GM18868 (cell line): ENCODE data around the gene CHRM4.

Experiments
- ATAC-seq: cut with Tn5 transposase; IDR thresholded peaks from one replicate; pipeline ENCODE4 v1.9.1; 2021; ENCODE audit warnings: mild to moderate bottlenecking, moderate library complexity; ENCODE audit not compliant: unreplicated experiment

The CHRM4 gene

GRCh38 chr11:46370253-46370652 is 21.3 kb downstream of the CHRM4 start:
- no peak for ATAC-seq

DNA sequence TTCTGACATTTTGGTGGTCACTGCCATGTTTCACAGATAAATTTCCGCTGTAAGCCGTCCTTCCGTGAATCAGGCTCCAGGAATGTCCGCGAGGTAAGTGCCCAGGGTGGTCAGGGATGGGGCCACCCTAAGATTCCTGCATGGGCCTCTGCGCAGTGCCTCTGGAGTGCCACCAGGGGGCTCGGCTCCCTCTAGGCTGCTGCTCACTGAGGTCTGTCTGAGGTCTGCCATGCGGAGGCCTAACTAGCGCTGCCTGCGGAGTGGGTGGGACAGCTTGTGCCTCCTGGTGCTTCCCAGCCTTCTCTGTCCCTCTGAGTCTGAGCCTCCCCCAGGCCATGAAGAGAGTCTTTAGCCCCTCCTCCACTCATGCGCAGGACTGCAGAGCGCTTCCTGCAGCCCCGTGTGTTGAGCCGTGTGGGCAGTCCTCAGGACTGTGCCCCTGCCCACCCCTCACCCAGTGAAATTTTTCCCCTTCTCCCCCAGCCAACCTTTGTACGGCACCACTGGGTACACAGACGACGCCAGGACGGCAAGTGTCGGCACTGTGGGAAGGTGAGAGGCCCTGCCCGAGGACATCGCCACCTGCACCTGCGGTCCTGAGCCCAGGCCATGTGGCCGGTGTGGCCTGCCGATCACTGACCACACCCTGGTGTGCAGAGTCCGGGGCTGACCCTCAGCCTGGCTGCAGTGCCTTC is 22.0 kb downstream of the CHRM4 start:
- ATAC-seq, result peak; percentile 58

DNA sequence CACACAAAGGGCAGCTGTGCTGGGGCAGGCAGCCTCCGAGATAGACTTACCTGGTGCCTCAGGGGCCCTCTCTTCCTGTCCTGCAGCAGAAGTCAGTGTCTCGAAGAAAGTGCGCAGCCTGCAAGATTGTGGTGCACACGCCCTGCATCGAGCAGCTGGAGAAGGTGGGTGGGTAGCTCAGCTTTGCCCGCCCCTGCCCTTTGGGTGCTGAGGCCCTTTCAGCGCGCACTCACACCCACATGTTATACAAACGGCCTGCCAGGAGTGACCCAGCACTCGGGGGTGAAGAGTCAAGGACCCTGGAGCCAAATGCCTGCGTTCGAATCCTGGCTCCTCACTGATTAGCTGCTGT is 23.7 kb downstream of the CHRM4 start:
- ATAC-seq, result no peak

- ATAC-seq, result peak; percentile 81
Observed at GRCh38 chr11:46367244-46367915, 24.2 kb downstream of the CHRM4 start.

GRCh38 chr11:46366661-46367161 is 24.9 kb downstream of the CHRM4 start:
- ATAC-seq, result no peak

- no peak for ATAC-seq
Observed at GRCh38 chr11:46366260-46366659, 25.3 kb downstream of the CHRM4 start.

- ATAC-seq, result no peak
Observed at GRCh38 chr11:46364791-46365190, 26.8 kb downstream of the CHRM4 start.

- ATAC-seq, result no peak
Observed at GRCh38 chr11:46364056-46364455, 27.5 kb downstream of the CHRM4 start.

DNA sequence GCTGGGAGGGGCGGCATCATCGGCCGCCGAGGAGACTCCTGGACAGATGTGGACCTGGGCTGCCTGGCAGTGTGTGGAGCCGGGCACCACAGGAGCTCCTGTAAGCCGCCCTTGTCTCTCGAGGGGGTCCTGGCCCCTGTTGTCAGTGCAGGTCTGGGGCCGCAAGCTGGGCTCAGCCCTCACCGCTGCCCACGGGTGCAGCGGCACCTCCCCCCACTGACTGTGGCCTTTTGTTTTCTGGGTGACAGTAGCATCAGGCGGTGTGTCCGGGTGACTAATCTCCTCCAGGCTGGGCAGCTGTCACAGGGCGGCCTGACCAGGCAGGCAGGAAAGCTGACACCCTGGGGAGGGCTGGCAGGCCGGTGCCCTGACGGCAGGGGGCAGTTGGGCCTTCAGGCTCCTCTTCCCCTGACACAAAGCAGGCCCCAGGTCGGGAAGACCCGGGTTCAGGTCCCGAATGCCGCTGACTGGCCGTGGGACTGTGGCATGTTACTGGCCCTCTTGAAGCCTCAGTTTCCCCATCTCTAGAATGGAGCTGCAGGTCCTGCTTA is 28.0 kb downstream of the CHRM4 start:
- ATAC-seq, result no peak

GRCh38 chr11:46363031-46363407 is 28.6 kb downstream of the CHRM4 start:
- ATAC-seq, result no peak

DNA sequence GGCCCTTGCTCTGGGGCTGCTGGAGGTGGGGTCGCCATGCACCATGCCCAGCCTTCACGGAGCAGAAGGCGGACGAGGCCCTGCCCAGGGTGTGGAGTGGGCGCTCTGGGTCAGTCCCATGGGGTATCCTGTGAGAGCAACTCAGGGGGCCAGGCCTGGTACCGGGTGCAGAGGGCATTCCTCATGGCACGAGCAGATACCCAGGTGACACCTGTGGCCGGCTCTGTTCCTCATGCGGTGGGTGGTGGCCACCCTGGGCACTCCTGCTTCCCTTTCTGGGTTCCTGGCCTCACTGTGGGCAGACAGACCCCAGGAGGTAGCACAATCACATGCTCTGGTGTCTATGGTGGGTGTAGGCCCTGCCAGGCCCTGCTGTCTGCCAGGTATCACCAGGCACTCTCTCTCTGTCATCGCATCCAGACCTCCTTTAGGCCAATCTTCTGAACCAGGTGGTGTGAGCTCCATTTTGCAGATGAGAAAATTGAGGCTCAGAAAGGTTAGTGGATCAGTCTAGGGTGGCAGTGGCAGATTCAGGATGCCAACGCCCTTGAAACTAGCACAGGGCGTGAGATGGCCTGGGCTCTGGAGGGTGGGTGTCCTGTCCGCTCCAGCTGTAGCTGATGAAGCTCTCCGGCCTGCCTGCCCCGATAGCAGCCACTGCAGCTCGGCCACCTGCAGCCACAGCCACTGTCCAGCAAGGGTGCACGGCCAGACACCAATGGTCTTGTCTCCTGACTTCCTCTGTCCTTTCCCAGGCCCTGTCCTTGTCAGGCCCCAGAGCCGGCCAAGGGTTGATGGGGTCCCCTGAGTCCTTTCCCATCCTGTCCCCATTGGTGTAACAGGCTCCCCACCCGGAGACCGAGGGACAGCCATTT is 29.2 kb downstream of the CHRM4 start:
- no peak for ATAC-seq

- ATAC-seq, result peak; percentile 94
Observed at GRCh38 chr11:46361283-46362155, 30.1 kb downstream of the CHRM4 start.

DNA sequence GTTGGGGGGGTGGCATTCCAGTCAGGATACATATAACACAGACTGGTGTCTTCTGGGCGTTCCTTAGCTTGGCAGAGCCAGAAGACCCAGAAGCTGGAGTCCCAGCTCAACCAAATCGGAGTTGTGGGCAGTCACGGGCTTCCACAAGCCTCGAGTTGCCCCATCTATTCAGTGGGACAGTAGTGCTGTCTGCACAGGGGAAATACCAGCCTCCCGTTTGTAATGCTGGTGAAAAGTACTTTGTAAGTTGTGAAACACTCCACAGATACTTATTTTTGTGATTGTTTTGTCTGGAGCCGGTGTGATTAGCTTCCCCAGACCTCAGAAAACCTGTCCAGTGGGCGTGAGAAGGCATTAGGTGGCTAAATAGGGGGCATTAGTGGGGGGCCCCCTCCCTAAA is 30.7 kb downstream of the CHRM4 start:
- ATAC-seq, result peak; percentile 16

- no peak for ATAC-seq
Observed at GRCh38 chr11:46359953-46360352, 31.6 kb downstream of the CHRM4 start.

GRCh38 chr11:46357483-46357936 is 34.1 kb downstream of the CHRM4 start:
- no peak for ATAC-seq

DNA sequence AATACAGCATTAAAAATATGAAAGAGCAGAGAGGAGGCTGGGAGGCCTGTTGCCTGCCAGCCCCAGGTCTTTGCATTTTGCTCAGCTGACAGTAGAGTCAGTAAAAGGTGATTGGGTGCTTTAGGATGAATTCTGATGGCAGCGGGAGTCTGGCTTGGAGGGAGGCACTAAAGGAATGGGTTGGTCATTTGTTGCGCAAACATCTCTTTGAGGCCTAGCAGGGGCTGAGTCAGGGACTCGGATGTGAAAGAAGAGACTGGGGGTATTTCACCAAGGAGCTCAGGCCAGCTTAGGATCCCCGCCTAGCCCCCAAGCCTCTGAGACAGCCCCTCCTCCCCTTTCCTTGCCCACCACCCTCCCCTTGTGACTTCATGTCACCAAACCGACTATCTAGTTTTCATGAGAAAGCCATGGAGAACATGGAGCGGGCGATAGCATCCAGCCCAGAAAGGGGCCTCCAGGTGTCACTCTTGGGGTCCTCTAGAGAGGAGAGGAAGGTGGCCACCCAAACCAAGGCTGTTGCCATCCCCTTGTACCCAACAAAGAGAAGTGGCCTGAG is 34.6 kb downstream of the CHRM4 start:
- no peak for ATAC-seq

DNA sequence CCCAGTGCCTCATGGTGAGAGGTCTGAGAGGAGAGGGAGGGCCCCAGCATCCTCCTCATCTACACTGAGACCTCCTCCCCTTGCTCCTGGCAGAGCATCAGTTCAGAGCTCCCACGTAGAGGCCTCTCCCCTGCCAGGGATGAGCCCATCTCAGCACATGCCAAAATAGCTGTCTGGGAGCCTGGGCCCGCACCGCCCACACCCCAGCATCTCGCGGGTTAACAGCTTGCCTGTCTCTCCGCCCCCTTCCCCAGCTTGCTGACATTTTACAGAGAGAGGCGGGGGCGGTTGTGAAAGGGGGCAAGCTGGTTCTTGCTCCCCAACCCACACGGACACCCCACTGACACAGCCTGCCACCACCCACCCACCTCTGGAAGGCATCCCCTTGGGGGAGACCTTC is 37.9 kb downstream of the CHRM4 start:
- ATAC-seq, result no peak

GRCh38 chr11:46352063-46352841 is 39.3 kb downstream of the CHRM4 start:
- no peak for ATAC-seq

GRCh38 chr11:46351606-46352005 is 40.0 kb downstream of the CHRM4 start:
- ATAC-seq, result no peak
